Measurements from ENCODE around the gene ASXL3. TPM values are rescaled to one million over a fixed set of nuclear protein-coding genes. Genes with fewer than 3 reads are reported as not detected.

Gene ASXL3
- 3.6 TPM for total RNA-seq
- long read RNA-seq, partial matches to known transcripts = 0 of 1 reads
- long read RNA-seq, other reads (novel, unspliced or antisense) = 1 of 1 reads

GRCh38 chr18:33577685-33578517 is at the start of gene ASXL3:
Gene ASXL3, plus strand, starts transcription at chr18:33578219. Its CDS starts 413 bp downstream, at chr18:33578632.
- intact Hi-C loops (cut with DNase I) = no loop called here
- DNase-seq (peak; percentile 65), ATAC-seq (ENCODE audit: poor library complexity) (peak; percentile 82)

GRCh38 chr18:33532978-33533377 is 45.0 kb upstream of the ASXL3 start:
- ATAC-seq (ENCODE audit: poor library complexity) (no peak), DNase-seq (no peak)
- intact Hi-C loops (cut with DNase I) = no loop called here

- ATAC-seq (ENCODE audit: poor library complexity) (no peak), DNase-seq (no peak)
- intact Hi-C loops (cut with DNase I) = no loop called here
Observed at GRCh38 chr18:33536904-33537303, 41.1 kb upstream of the ASXL3 start.

GRCh38 chr18:33538418-33539042 is 39.5 kb upstream of the ASXL3 start:
- intact Hi-C loops (cut with DNase I) = no loop called here
- DNase-seq (no peak), ATAC-seq (ENCODE audit: poor library complexity) (no peak)

GRCh38 chr18:33540392-33540791 is 37.6 kb upstream of the ASXL3 start:
- no peak for DNase-seq
- intact Hi-C loops (cut with DNase I) = no loop called here
- ATAC-seq (ENCODE audit: poor library complexity) = no peak

- no peak for DNase-seq
- intact Hi-C loops (cut with DNase I) = no loop called here
- ATAC-seq (ENCODE audit: poor library complexity) = no peak
Observed at GRCh38 chr18:33541316-33541715, 36.7 kb upstream of the ASXL3 start.

- ATAC-seq (ENCODE audit: poor library complexity) = no peak
- DNase-seq = no peak
- intact Hi-C loops (cut with DNase I) = no loop called here
Observed at GRCh38 chr18:33556846-33557245, 21.2 kb upstream of the ASXL3 start.

- ATAC-seq (ENCODE audit: poor library complexity) (no peak), DNase-seq (no peak)
- intact Hi-C loops (cut with DNase I) = no loop called here
Observed at GRCh38 chr18:33557706-33558105, 20.3 kb upstream of the ASXL3 start.

- ATAC-seq (ENCODE audit: poor library complexity) = peak; percentile 41
- intact Hi-C loops (cut with DNase I) = no loop called here
- DNase-seq = no peak
Observed at GRCh38 chr18:33558529-33558928, 19.5 kb upstream of the ASXL3 start.

GRCh38 chr18:33560686-33561370 is 17.2 kb upstream of the ASXL3 start:
- no peak for DNase-seq
- intact Hi-C loops (cut with DNase I) = no loop called here
- ATAC-seq (ENCODE audit: poor library complexity) = no peak

GRCh38 chr18:33562741-33563140 is 15.3 kb upstream of the ASXL3 start:
- ATAC-seq (ENCODE audit: poor library complexity) (no peak), DNase-seq (no peak)
- intact Hi-C loops (cut with DNase I) = no loop called here

- intact Hi-C loops (cut with DNase I) = no loop called here
- ATAC-seq (ENCODE audit: poor library complexity) (no peak), DNase-seq (no peak)
Observed at GRCh38 chr18:33567705-33568104, 10.3 kb upstream of the ASXL3 start.

- intact Hi-C loops (cut with DNase I) = no loop called here
- DNase-seq (no peak), ATAC-seq (ENCODE audit: poor library complexity) (no peak)
Observed at GRCh38 chr18:33571998-33572787, 5.8 kb upstream of the ASXL3 start.

GRCh38 chr18:33573193-33573592 is 4.8 kb upstream of the ASXL3 start:
- DNase-seq (no peak), ATAC-seq (ENCODE audit: poor library complexity) (no peak)
- intact Hi-C loops (cut with DNase I) = no loop called here

- ATAC-seq (ENCODE audit: poor library complexity) = no peak
- DNase-seq = no peak
- intact Hi-C loops (cut with DNase I) = no loop called here
Observed at GRCh38 chr18:33575451-33575850, 2.6 kb upstream of the ASXL3 start.

- intact Hi-C loops (cut with DNase I) = no loop called here
- DNase-seq (no peak), ATAC-seq (ENCODE audit: poor library complexity) (no peak)
Observed at GRCh38 chr18:33576999-33577646, 896 bp upstream of the ASXL3 start.

GRCh38 chr18:33578518-33579348 is 714 bp downstream of the ASXL3 start:
- peak; percentile 52 for DNase-seq
- ATAC-seq (ENCODE audit: poor library complexity) = peak; percentile 35
- intact Hi-C loops (cut with DNase I) = no loop called here

All from Right ventricle myocardium superior (tissue), 1 donor.